Stimulated activated CD8-positive, alpha-beta memory T cell treated with anti-CD3 and anti-CD28 coated beads, Interleukin-7, amount 100 ng/mL, for 4 hours (primary cell): Measurements from ENCODE around the gene DYNLT2.

Source experiments
- DNase-seq, 2 donors: peaks; one replicate each; pipeline ENCODE4 v3.0.0-alpha.2; 2020; ENCODE audit warnings: low read depth in 2 of 2

The DYNLT2 gene

GRCh38 chr6:169751242-169752073 is at the start of gene DYNLT2, which contains the start of gene ERMARD:
DYNLT2 (minus strand) TSS chr6:169751572; CDS start chr6:169751458, 114 bp downstream.
ERMARD (plus strand) TSS chr6:169751622; CDS start chr6:169751658, 36 bp downstream.
- DNase-seq = peak; percentile 87 to 93

GRCh38 chr6:169800668-169801395 is 49.5 kb upstream of the DYNLT2 start:
- DNase-seq = no peak

GRCh38 chr6:169800116-169800667 is 48.8 kb upstream of the DYNLT2 start:
- DNase-seq = no peak

- DNase-seq = no peak
Measured at GRCh38 chr6:169799474-169799926, 48.1 kb upstream of the DYNLT2 start.

GRCh38 chr6:169798764-169799473 is 47.5 kb upstream of the DYNLT2 start:
- no peak for DNase-seq

- no peak for DNase-seq
Measured at GRCh38 chr6:169795196-169795595, 43.8 kb upstream of the DYNLT2 start.

- no peak for DNase-seq
Measured at GRCh38 chr6:169794317-169795055, 43.1 kb upstream of the DYNLT2 start.

- DNase-seq = no peak
Measured at GRCh38 chr6:169793408-169793807, 42.0 kb upstream of the DYNLT2 start.

GRCh38 chr6:169792306-169793015 is 41.1 kb upstream of the DYNLT2 start:
- DNase-seq = no peak

- DNase-seq = no peak
Measured at GRCh38 chr6:169791721-169792131, 40.4 kb upstream of the DYNLT2 start.

GRCh38 chr6:169789944-169790927 is 38.9 kb upstream of the DYNLT2 start:
- peak; percentile 43 to 53 for DNase-seq

GRCh38 chr6:169789146-169789943 is 38.0 kb upstream of the DYNLT2 start:
- no peak for DNase-seq

- DNase-seq = no peak
Measured at GRCh38 chr6:169788809-169789145, 37.4 kb upstream of the DYNLT2 start.

GRCh38 chr6:169787797-169788196 is 36.4 kb upstream of the DYNLT2 start:
- no peak for DNase-seq

- no peak for DNase-seq
Measured at GRCh38 chr6:169786349-169786748, 35.0 kb upstream of the DYNLT2 start.

- DNase-seq = no peak
Measured at GRCh38 chr6:169785566-169785965, 34.2 kb upstream of the DYNLT2 start.

GRCh38 chr6:169784821-169785340 is 33.5 kb upstream of the DYNLT2 start:
- no peak for DNase-seq
